Measurements from ENCODE around the gene DLGAP4.

Gene DLGAP4

GRCh38 chr20:36372666-36373065, 66.5 kb downstream of the DLGAP4 start:
- no peak overlapping the region for H3K27ac ChIP-seq
- no peak overlapping the region for H2AFZ ChIP-seq (ENCODE audit: low read depth)
- H3K4me2 ChIP-seq, result no peak overlapping the region

DNA sequence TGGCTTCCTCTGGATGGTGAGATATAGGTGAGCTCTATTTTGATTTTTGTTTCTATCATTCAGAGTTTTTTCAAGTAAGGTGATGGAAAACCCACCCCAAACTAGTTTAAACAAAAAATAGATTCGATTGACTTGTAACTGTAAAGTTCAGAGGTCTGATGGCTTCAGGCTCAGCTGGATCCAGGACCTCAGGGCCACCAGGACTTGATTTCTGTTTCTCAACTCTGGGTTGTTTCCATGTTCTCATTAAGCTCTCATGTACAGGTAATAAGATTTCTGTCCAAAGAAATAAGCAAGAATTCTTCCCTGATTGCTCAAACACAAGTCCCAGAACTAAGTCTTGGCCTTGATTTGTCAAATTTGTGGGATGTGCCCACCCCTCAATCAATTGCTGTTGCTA, 67.0 kb downstream of the DLGAP4 start:
- Histone ChIP-seq H3K27ac (no peak overlapping the region), H3K9ac (no peak overlapping the region), H3K4me3 (IDR thresholded peaks at IDR 0.05; ENCODE audit: insufficient read depth, low read depth, low read length) (no peak overlapping the region), H3K4me2 (no peak overlapping the region), H4K20me1 (ENCODE audit: insufficient read depth) (no peaks in the 10 kb centered on the region), H2AFZ (ENCODE audit: low read depth) (no peak overlapping the region), H3K27me3 (ENCODE audit: insufficient read depth, low read depth) (peaks cover 95% of the 10 kb centered on the region), H3K79me2 (ENCODE audit: insufficient read depth, low read depth) (no peaks in the 10 kb centered on the region), H3K36me3 (ENCODE audit: insufficient read depth) (no peaks in the 10 kb centered on the region), H3K4me1 (ENCODE audit: low read depth, poor library complexity, severe bottlenecking) (no peaks in the 10 kb centered on the region)
- TF ChIP-seq, protein P1, sequence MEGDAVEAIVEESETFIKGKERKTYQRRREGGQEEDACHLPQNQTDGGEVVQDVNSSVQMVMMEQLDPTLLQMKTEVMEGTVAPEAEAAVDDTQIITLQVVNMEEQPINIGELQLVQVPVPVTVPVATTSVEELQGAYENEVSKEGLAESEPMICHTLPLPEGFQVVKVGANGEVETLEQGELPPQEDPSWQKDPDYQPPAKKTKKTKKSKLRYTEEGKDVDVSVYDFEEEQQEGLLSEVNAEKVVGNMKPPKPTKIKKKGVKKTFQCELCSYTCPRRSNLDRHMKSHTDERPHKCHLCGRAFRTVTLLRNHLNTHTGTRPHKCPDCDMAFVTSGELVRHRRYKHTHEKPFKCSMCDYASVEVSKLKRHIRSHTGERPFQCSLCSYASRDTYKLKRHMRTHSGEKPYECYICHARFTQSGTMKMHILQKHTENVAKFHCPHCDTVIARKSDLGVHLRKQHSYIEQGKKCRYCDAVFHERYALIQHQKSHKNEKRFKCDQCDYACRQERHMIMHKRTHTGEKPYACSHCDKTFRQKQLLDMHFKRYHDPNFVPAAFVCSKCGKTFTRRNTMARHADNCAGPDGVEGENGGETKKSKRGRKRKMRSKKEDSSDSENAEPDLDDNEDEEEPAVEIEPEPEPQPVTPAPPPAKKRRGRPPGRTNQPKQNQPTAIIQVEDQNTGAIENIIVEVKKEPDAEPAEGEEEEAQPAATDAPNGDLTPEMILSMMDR (conservative IDR thresholded peaks at IDR 0.05; ENCODE audit: low read depth, low read length), result no peak

More at GRCh38 chr20:36372666-36373065, 66.5 kb downstream of the DLGAP4 start:
- Histone ChIP-seq H3K9ac (no peak overlapping the region), H4K20me1 (ENCODE audit: insufficient read depth) (no peaks in the 10 kb centered on the region), H3K36me3 (ENCODE audit: insufficient read depth) (no peaks in the 10 kb centered on the region), H3K27me3 (ENCODE audit: insufficient read depth, low read depth) (peaks cover 95% of the 10 kb centered on the region), H3K4me1 (ENCODE audit: low read depth, poor library complexity, severe bottlenecking) (no peaks in the 10 kb centered on the region), H3K4me3 (IDR thresholded peaks at IDR 0.05; ENCODE audit: insufficient read depth, low read depth, low read length) (no peak overlapping the region), H3K79me2 (ENCODE audit: insufficient read depth, low read depth) (no peaks in the 10 kb centered on the region)
- TF ChIP-seq, protein P1 (conservative IDR thresholded peaks at IDR 0.05; ENCODE audit: low read depth, low read length), result no peak

- Histone ChIP-seq H4K20me1 (ENCODE audit: insufficient read depth) (no peaks in the 10 kb centered on the region), H3K79me2 (ENCODE audit: insufficient read depth, low read depth) (no peaks in the 10 kb centered on the region), H3K36me3 (ENCODE audit: insufficient read depth) (no peaks in the 10 kb centered on the region), H2AFZ (ENCODE audit: low read depth) (no peak overlapping the region), H3K27ac (no peak overlapping the region), H3K27me3 (ENCODE audit: insufficient read depth, low read depth) (peaks cover 96% of the 10 kb centered on the region), H3K4me1 (ENCODE audit: low read depth, poor library complexity, severe bottlenecking) (no peaks in the 10 kb centered on the region), H3K4me3 (IDR thresholded peaks at IDR 0.05; ENCODE audit: insufficient read depth, low read depth, low read length) (no peak overlapping the region), H3K9ac (no peak overlapping the region), H3K4me2 (no peak overlapping the region)
- TF ChIP-seq, protein P1 (conservative IDR thresholded peaks at IDR 0.05; ENCODE audit: low read depth, low read length), result no peak
These were observed 68.9 kb downstream of the DLGAP4 start for GRCh38 chr20:36374995-36375394.

DNA sequence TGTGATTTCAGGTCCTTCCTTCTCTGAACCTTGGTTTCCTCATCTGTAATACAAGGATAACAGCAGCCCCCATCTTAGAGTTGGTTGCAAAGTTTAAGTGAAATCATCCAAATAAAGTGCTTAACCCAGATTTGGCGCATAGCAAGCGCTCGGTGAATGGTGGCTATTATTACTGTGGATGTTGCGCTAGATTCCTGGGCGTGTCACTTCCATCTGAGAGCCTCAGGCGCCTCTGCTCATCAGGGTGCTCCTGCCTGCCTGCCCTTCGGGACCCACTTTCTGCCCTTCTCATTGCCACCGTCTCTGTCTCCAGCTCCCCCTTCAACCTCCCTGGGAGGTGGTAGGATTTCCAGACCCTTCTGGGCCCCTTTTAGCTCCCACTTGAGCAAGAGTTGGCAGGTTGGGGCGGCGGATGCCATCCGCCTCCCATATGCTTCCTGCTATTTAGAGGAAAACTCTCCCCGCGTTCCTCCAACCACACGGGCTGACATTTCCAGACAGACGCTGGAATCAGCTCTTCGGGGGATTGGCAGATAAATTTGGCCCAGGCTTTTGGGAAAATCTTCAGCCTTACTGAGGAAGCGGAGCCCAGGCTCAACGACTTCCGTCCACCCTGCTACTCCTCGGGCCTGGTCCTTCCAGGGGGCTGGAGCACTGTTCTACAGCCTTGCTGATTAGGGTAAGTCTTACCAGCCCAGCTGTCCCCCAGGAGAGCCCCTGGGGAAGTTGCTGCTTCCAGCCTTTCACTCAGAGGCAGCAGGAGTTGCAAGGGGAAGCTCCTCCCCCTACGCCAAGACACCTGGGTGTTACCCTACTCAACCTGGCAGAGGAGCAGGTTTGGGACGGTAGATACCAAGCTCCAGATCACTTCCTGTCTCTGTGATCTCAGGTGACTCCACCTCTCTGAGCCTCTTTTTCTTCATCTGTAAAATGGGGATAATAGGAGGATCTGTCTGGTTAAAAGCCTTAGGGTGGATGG, 71.5 kb downstream of the DLGAP4 start:
- Histone ChIP-seq H3K79me2 (ENCODE audit: insufficient read depth, low read depth) (no peaks in the 10 kb centered on the region), H3K36me3 (ENCODE audit: insufficient read depth) (no peaks in the 10 kb centered on the region), H3K27me3 (ENCODE audit: insufficient read depth, low read depth) (peaks cover 95% of the 10 kb centered on the region), H3K4me1 (ENCODE audit: low read depth, poor library complexity, severe bottlenecking) (no peaks in the 10 kb centered on the region), H3K27ac (no peak overlapping the region), H3K9ac (no peak overlapping the region), H4K20me1 (ENCODE audit: insufficient read depth) (no peaks in the 10 kb centered on the region), H3K4me2 (no peak overlapping the region), H3K4me3 (IDR thresholded peaks at IDR 0.05; ENCODE audit: insufficient read depth, low read depth, low read length) (no peak overlapping the region), H2AFZ (ENCODE audit: low read depth) (no peak overlapping the region)
- TF ChIP-seq, protein P1 (conservative IDR thresholded peaks at IDR 0.05; ENCODE audit: low read depth, low read length), result no peak
